HG03175 (cell line): Measurements from ENCODE around the gene ZKSCAN8.
A peak's percentile ranks its signal among the peaks of the same experiment; 100 is the strongest.
"Not testable (repeated sequence)": the region's sequence is repeated elsewhere in the genome, so short reads cannot be mapped to it uniquely, and the experiment has no call there.

ENCODE experiments used
- ATAC-seq: cut with Tn5 transposase; IDR thresholded peaks from one replicate; pipeline ENCODE4 v1.9.1; 2021; ENCODE audit warnings: mild to moderate bottlenecking, moderate library complexity; ENCODE audit not compliant: unreplicated experiment

Gene ZKSCAN8

DNA sequence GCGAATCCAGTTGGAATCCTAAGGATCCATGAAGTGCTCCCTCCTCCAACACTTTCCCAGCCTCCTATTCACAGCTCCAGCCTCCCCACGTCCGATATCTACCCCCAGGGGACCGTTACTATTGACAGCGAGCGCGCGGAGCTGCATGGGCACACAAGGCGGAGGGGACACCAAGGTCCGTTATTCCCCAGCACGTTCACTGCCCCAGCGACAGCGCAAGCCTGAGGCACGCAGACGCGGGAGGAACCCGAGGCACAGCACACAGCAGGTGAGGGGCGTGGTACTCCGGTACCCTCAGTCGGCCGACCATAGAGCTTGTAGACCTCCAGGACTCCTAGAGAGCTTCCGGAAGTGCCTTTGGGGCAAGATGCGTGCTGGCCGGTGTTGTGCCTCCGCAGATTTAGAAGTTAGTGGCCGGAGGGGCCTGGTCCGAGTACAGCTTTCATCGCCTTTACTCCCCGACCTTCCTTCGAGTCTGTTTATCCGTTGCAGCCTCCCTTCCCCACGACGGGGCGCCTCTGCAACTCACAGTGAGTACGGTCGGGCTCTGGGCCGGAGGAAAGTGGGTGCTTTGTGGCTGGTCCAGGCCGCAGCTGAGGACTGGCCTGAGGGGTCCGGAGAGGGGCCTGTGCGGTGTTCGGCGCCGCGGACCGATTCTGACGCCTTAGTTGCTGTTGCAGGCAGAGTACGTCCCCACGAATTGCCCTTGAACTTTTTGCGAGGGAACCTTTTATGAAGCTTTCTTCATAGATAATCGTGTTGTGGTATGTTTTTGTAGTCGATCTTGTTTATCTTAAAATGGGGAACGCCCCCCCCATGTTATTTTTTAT, at the start of gene ZKSCAN8:
TSS of gene ZKSCAN8 (plus strand) at position 384 of the 830 bp plus-strand sequence. CDS start 6,525 bp downstream, outside the sequence.
- ATAC-seq = peak; percentile 86

- not testable (repeated sequence) for ATAC-seq
Observed at GRCh38 chr6:28102222-28102621, 39.5 kb upstream of the ZKSCAN8 start.

DNA sequence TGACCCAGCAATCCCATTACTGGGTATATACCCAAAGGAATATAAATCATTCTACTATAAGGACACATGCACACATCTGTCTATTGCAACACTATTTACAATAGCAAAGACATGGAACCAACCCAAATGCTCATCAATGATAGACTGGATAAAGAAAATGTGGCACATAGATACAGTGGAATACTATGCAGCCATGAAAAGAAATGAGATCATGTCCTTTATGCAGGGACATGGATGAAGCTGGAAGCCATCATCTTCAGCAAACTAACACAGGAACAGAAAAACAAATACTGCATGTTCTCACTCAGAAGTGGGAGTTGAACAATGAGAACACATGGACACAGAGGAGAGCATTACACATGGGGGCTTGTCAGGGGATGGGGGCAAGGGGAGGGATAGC, 39.0 kb upstream of the ZKSCAN8 start:
- ATAC-seq = not testable (repeated sequence)

GRCh38 chr6:28104392-28105244, 37.1 kb upstream of the ZKSCAN8 start:
- ATAC-seq = peak; percentile 99

DNA sequence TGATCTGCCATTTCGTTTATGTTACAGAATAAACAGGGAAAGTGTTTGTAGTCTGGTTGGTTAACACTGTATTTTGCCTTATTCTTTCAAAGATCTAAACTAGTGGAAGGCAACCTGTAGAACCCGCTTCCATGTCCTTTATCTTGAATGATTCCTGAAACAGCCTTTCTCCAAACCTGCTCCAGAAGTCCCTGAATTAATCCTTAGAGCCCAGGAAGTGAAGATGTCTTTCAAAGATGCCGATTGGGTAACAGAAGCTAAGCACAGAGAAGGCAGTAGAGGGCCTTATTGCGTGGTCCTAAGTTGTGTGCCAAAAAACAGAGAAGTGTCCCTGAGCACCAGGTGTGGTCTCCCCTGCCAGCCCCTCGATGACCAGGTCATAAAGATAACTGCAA, 36.4 kb upstream of the ZKSCAN8 start:
- ATAC-seq = no peak

GRCh38 chr6:28107506-28107905, 34.2 kb upstream of the ZKSCAN8 start:
- ATAC-seq = no peak

DNA sequence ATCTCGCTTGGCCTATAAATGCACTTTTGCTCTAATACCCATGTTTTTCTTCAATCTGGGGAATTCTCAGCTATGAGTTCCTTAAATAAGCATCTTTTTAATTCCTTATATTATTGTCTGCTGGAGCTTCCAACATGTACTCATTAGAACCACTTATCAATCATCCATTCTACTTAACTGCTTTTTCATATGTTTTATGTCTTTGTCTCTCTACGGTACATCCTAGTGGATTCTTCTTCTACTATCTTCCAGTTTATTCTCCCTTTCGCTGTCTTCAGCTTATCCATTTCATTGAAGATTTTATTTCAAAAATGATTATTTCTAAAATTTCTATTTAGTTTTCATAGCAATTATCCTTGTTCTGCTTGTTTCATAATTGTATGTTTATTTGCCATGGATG, 29.7 kb upstream of the ZKSCAN8 start:
- no peak for ATAC-seq

GRCh38 chr6:28115799-28116198, 25.9 kb upstream of the ZKSCAN8 start:
- ATAC-seq = no peak

- no peak for ATAC-seq
Observed at GRCh38 chr6:28117386-28118050, 24.2 kb upstream of the ZKSCAN8 start.

DNA sequence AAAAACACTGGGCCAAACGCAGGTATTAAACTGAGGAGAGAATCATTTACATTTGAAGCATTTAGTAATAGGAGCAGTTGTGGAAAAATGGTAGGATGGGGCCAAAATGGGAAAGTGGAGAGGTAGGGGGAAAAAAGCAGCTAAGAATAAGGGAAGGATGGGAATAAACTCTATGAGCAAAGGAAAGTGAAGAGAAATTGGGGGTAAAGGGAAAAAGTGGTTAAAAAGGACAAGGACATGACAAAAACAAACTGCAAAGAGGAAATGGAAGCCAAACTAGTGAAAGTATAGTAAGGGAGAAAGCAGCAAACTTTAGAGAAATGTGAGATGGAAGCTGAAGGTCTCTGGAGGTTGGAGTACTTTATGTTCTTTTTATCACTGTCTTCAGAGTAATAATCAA, 23.5 kb upstream of the ZKSCAN8 start:
- no peak for ATAC-seq

DNA sequence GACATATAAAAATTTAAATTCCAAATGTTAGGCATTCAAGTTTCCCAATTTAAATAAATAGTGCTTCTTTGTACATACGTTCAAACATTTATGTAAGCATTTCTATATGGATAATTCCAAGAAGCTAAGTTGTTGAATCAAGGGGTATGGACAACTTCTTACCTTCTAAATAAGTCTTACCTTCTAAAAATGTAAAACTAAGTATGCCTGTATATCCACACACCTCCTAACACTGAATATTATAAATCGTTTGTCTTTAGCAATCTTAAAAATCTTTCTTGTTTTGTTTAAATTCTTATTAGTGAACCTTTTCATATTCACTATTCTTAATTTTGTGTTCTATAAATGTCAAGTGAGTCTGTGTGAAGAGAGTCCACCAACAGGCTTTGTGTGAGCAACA, 19.8 kb upstream of the ZKSCAN8 start:
- ATAC-seq = no peak

GRCh38 chr6:28122283-28122682, 19.4 kb upstream of the ZKSCAN8 start:
- ATAC-seq = not testable (repeated sequence)

GRCh38 chr6:28124350-28124970, 17.2 kb upstream of the ZKSCAN8 start, which contains the start of gene ZSCAN16:
Gene ZSCAN16 (plus strand): TSS chr6:28124609. CDS start chr6:28125444, 835 bp downstream.
- peak; percentile 95 for ATAC-seq

GRCh38 chr6:28124971-28125353, 16.7 kb upstream of the ZKSCAN8 start:
- peak; percentile 10 for ATAC-seq

GRCh38 chr6:28125401-28125800, 16.3 kb upstream of the ZKSCAN8 start:
- ATAC-seq = no peak

DNA sequence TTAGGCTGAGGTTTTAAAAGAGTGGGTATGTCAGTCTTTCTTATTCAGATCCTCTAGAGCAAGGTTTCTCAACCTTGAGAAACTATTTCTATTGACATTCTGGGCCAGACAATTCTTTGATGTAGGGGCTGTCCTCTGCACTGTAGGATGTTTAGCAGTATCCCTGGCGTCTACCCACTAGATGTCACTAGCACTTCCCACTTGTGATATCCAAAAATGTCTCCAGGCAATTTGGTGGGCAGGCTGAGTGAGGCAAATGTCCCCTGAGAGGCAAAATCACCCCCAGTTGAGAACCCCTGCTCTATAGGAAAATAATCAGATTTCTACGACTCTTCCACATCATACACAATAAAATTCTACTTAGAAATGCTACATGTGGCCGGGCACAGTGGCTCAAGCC, 7.7 kb upstream of the ZKSCAN8 start:
- no peak for ATAC-seq

DNA sequence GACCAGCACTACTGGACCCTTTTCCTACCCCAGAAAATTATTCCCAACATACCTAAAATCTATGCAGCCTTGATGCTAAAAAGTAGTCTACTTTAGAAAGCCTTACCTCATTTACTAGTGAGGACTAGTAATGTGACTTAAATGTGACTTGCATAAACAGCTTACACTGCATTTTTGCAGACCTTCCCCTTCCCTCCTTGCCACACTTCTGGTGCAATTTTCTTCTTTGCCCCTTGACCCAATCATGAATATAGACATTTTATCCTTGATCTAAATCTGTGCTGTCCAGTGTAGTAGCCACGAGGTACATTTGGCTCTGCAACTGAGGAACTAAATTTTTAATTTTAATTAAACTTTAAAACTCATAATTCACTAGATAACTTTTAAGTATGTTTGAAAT, 7.0 kb upstream of the ZKSCAN8 start:
- ATAC-seq = no peak

- ATAC-seq = no peak
Observed at GRCh38 chr6:28135393-28135792, 6.3 kb upstream of the ZKSCAN8 start.

GRCh38 chr6:28136585-28137504, 4.8 kb upstream of the ZKSCAN8 start:
- peak; percentile 64 for ATAC-seq

- no peak for ATAC-seq
Observed at GRCh38 chr6:28137505-28137981, 4.1 kb upstream of the ZKSCAN8 start.
